ENCODE measurements around the gene ABHD16B.

The ABHD16B gene

GRCh38 chr20:63828545-63828944 is 32.8 kb upstream of the ABHD16B start:
- H3K4me1 ChIP-seq (ENCODE audit: control insufficient read depth, insufficient read depth, low read length), result no peaks in the 10 kb centered on the region
- no peak overlapping the region for H3K9ac ChIP-seq (ENCODE audit: low read length)
- no peaks in the 10 kb centered on the region for H3K36me3 ChIP-seq (ENCODE audit: control insufficient read depth, insufficient read depth, low read length, severe bottlenecking)
- no peak for DNase-seq (ENCODE audit: low read depth)
- H3K9me3 ChIP-seq (ENCODE audit: control insufficient read depth, low read length), result no peaks in the 10 kb centered on the region
- no peak overlapping the region for H3K4me3 ChIP-seq (ENCODE audit: low read length)
- H3K27me3 ChIP-seq (replicated peaks; ENCODE audit: control insufficient read depth, insufficient read depth, low read length), result peaks cover 26% of the 10 kb centered on the region

GRCh38 chr20:63828951-63829350 is 32.3 kb upstream of the ABHD16B start:
- Histone ChIP-seq H3K36me3 (ENCODE audit: control insufficient read depth, insufficient read depth, low read length, severe bottlenecking) (no peaks in the 10 kb centered on the region), H3K9ac (ENCODE audit: low read length) (no peak overlapping the region), H3K4me3 (ENCODE audit: low read length) (no peak overlapping the region), H3K27me3 (replicated peaks; ENCODE audit: control insufficient read depth, insufficient read depth, low read length) (peaks cover 22% of the 10 kb centered on the region), H3K9me3 (ENCODE audit: control insufficient read depth, low read length) (no peaks in the 10 kb centered on the region), H3K4me1 (ENCODE audit: control insufficient read depth, insufficient read depth, low read length) (no peaks in the 10 kb centered on the region)
- no peak for DNase-seq (ENCODE audit: low read depth)

- H3K36me3 ChIP-seq (ENCODE audit: control insufficient read depth, insufficient read depth, low read length, severe bottlenecking), result no peaks in the 10 kb centered on the region
- no peaks in the 10 kb centered on the region for H3K9me3 ChIP-seq (ENCODE audit: control insufficient read depth, low read length)
- H3K4me3 ChIP-seq (ENCODE audit: low read length), result peak overlapping the region; percentile 75
- peak; percentile 7 for DNase-seq (ENCODE audit: low read depth)
- H3K4me1 ChIP-seq (ENCODE audit: control insufficient read depth, insufficient read depth, low read length), result peaks cover 4% of the 10 kb centered on the region
- H3K27me3 ChIP-seq (replicated peaks; ENCODE audit: control insufficient read depth, insufficient read depth, low read length), result peaks cover 22% of the 10 kb centered on the region
- peak overlapping the region; percentile 42 for H3K9ac ChIP-seq (ENCODE audit: low read length)
Measured at GRCh38 chr20:63829603-63829944, 31.7 kb upstream of the ABHD16B start.

- Histone ChIP-seq H3K9ac (ENCODE audit: low read length) (peak overlapping the region; percentile 42), H3K27me3 (replicated peaks; ENCODE audit: control insufficient read depth, insufficient read depth, low read length) (peaks cover 23% of the 10 kb centered on the region), H3K4me3 (ENCODE audit: low read length) (peak overlapping the region; percentile 75), H3K9me3 (ENCODE audit: control insufficient read depth, low read length) (no peaks in the 10 kb centered on the region), H3K36me3 (ENCODE audit: control insufficient read depth, insufficient read depth, low read length, severe bottlenecking) (no peaks in the 10 kb centered on the region), H3K4me1 (ENCODE audit: control insufficient read depth, insufficient read depth, low read length) (peaks cover 5% of the 10 kb centered on the region)
- DNase-seq (ENCODE audit: low read depth), result peak; percentile 40
Measured at GRCh38 chr20:63829945-63830835, 31.1 kb upstream of the ABHD16B start.

GRCh38 chr20:63830841-63831588 is 30.3 kb upstream of the ABHD16B start, which contains the start of gene ZBTB46:
ZBTB46 (minus strand) TSS chr20:63831264; CDS start chr20:63790757, 40,507 bp downstream.
- H3K36me3 ChIP-seq (ENCODE audit: control insufficient read depth, insufficient read depth, low read length, severe bottlenecking), result no peaks in the 10 kb centered on the region
- DNase-seq (ENCODE audit: low read depth), result peak; percentile 84
- H3K4me3 ChIP-seq (ENCODE audit: low read length), result peak within 1 kb of the TSS; percentile 75
- H3K27me3 ChIP-seq (replicated peaks; ENCODE audit: control insufficient read depth, insufficient read depth, low read length), result peaks cover 23% of the 10 kb centered on the region
- H3K4me1 ChIP-seq (ENCODE audit: control insufficient read depth, insufficient read depth, low read length), result peaks cover 5% of the 10 kb centered on the region
- peak within 1 kb of the TSS; percentile 42 for H3K9ac ChIP-seq (ENCODE audit: low read length)
- no peaks in the 10 kb centered on the region for H3K9me3 ChIP-seq (ENCODE audit: control insufficient read depth, low read length)

- H3K4me3 ChIP-seq (ENCODE audit: low read length), result no peak overlapping the region
- peak; percentile 20 for DNase-seq (ENCODE audit: low read depth)
- H3K4me1 ChIP-seq (ENCODE audit: control insufficient read depth, insufficient read depth, low read length), result peaks cover 5% of the 10 kb centered on the region
- no peaks in the 10 kb centered on the region for H3K36me3 ChIP-seq (ENCODE audit: control insufficient read depth, insufficient read depth, low read length, severe bottlenecking)
- peaks cover 23% of the 10 kb centered on the region for H3K27me3 ChIP-seq (replicated peaks; ENCODE audit: control insufficient read depth, insufficient read depth, low read length)
- H3K9ac ChIP-seq (ENCODE audit: low read length), result no peak overlapping the region
- H3K9me3 ChIP-seq (ENCODE audit: control insufficient read depth, low read length), result no peaks in the 10 kb centered on the region
Measured at GRCh38 chr20:63831646-63831992, 29.7 kb upstream of the ABHD16B start.

GRCh38 chr20:63831993-63832686 is 29.2 kb upstream of the ABHD16B start:
- H3K36me3 ChIP-seq (ENCODE audit: control insufficient read depth, insufficient read depth, low read length, severe bottlenecking), result no peaks in the 10 kb centered on the region
- H3K9me3 ChIP-seq (ENCODE audit: control insufficient read depth, low read length), result no peaks in the 10 kb centered on the region
- peaks cover 23% of the 10 kb centered on the region for H3K27me3 ChIP-seq (replicated peaks; ENCODE audit: control insufficient read depth, insufficient read depth, low read length)
- H3K4me1 ChIP-seq (ENCODE audit: control insufficient read depth, insufficient read depth, low read length), result peaks cover 5% of the 10 kb centered on the region
- no peak overlapping the region for H3K9ac ChIP-seq (ENCODE audit: low read length)
- no peak overlapping the region for H3K4me3 ChIP-seq (ENCODE audit: low read length)
- DNase-seq (ENCODE audit: low read depth), result peak; percentile 12

GRCh38 chr20:63833776-63834490 is 27.4 kb upstream of the ABHD16B start:
- DNase-seq (ENCODE audit: low read depth), result no peak
- peaks cover 5% of the 10 kb centered on the region for H3K4me1 ChIP-seq (ENCODE audit: control insufficient read depth, insufficient read depth, low read length)
- H3K9me3 ChIP-seq (ENCODE audit: control insufficient read depth, low read length), result no peaks in the 10 kb centered on the region
- no peak overlapping the region for H3K4me3 ChIP-seq (ENCODE audit: low read length)
- H3K9ac ChIP-seq (ENCODE audit: low read length), result no peak overlapping the region
- H3K36me3 ChIP-seq (ENCODE audit: control insufficient read depth, insufficient read depth, low read length, severe bottlenecking), result no peaks in the 10 kb centered on the region
- peaks cover 13% of the 10 kb centered on the region for H3K27me3 ChIP-seq (replicated peaks; ENCODE audit: control insufficient read depth, insufficient read depth, low read length)

- Histone ChIP-seq H3K27me3 (replicated peaks; ENCODE audit: control insufficient read depth, insufficient read depth, low read length) (peaks cover 8% of the 10 kb centered on the region), H3K9me3 (ENCODE audit: control insufficient read depth, low read length) (no peaks in the 10 kb centered on the region), H3K4me1 (ENCODE audit: control insufficient read depth, insufficient read depth, low read length) (peaks cover 5% of the 10 kb centered on the region), H3K4me3 (ENCODE audit: low read length) (no peak overlapping the region), H3K36me3 (ENCODE audit: control insufficient read depth, insufficient read depth, low read length, severe bottlenecking) (no peaks in the 10 kb centered on the region), H3K9ac (ENCODE audit: low read length) (no peak overlapping the region)
- no peak for DNase-seq (ENCODE audit: low read depth)
Measured at GRCh38 chr20:63834491-63834880, 26.8 kb upstream of the ABHD16B start.

- DNase-seq (ENCODE audit: low read depth), result peak; percentile 92
- Histone ChIP-seq H3K4me3 (ENCODE audit: low read length) (no peak overlapping the region), H3K4me1 (ENCODE audit: control insufficient read depth, insufficient read depth, low read length) (peaks cover 5% of the 10 kb centered on the region), H3K9ac (ENCODE audit: low read length) (no peak overlapping the region), H3K36me3 (ENCODE audit: control insufficient read depth, insufficient read depth, low read length, severe bottlenecking) (no peaks in the 10 kb centered on the region), H3K9me3 (ENCODE audit: control insufficient read depth, low read length) (no peaks in the 10 kb centered on the region), H3K27me3 (replicated peaks; ENCODE audit: control insufficient read depth, insufficient read depth, low read length) (peaks cover 5% of the 10 kb centered on the region)
Measured at GRCh38 chr20:63835021-63835858, 26.1 kb upstream of the ABHD16B start.

Measured in adipocyte (in vitro differentiated cells).